HEK293 (cell line): ENCODE measurements around the gene ZFHX2.
A peak's percentile ranks its signal among the peaks of the same experiment; 100 is the strongest.

Experiments
- CTCF ChIA-PET: fragments of 350-600 bp; formaldehyde crosslinking; extraction: SDS; loops from one replicate; lab custom pipeline; 2021; ENCODE audit warnings: antibody characterized with exemption; lab: Yijun Ruan, JAX
- POLR2A ChIA-PET: fragments of 300-600 bp; formaldehyde crosslinking; extraction: SDS; loops from one replicate; lab custom pipeline; 2020; ENCODE audit warnings: antibody characterized with exemption, inconsistent platforms; lab: Yijun Ruan, JAX
- H3K27ac ChIP-seq: fragments of 200-500 bp; sonication (Bioruptor generic); 2 replicates; pipeline ENCODE4 v1.5.1; 2014; ENCODE audit warnings: low read depth, low read length, control low read depth, inconsistent platforms; ENCODE audit errors: extremely low read depth
- H3K36me3 ChIP-seq, 2 experiments: fragments of 200-500 bp in 1 of 2; sonication (Bioruptor generic) in 1 of 2; 1 replicate in 1 of 2; 2 replicates in 1 of 2; pipeline ENCODE4 v1.5.1; 2014 to 2017; ENCODE audit warnings: inconsistent platforms in 2 of 2, low read length in 2 of 2; ENCODE audit not compliant: control insufficient read depth in 2 of 2, insufficient read depth in 1 of 2
- H3K4me1 ChIP-seq: fragments of 200-500 bp; sonication (Bioruptor generic); 2 replicates; pipeline ENCODE4 v1.5.1; 2014; ENCODE audit warnings: mild to moderate bottlenecking, low read length, inconsistent platforms; ENCODE audit not compliant: control insufficient read depth, insufficient read depth
- H3K4me3 ChIP-seq: 2 replicates; pipeline ENCODE4 v1.5.1; 2011; ENCODE audit warnings: low read depth, mild to moderate bottlenecking, control low read depth, low read length, moderate library complexity
- H3K9me3 ChIP-seq: fragments of 200-500 bp; sonication (Bioruptor generic); 2 replicates; pipeline ENCODE4 v1.5.1; 2014; ENCODE audit warnings: low read depth, low read length, inconsistent platforms; ENCODE audit not compliant: control insufficient read depth, insufficient read depth
- IKZF3 ChIP-seq: fragments of 450-650 bp; IDR thresholded peaks from 2 replicates; pipeline ENCODE4 v1.5.0; 2018; ENCODE audit warnings: missing biosample characterization, mild to moderate bottlenecking, missing genetic modification characterization, moderate library complexity
- ZFHX2 ChIP-seq: fragments of 450-650 bp; formaldehyde crosslinking; conservative IDR thresholded peaks from 2 replicates; pipeline ENCODE4 v1.5.1; 2016; ENCODE audit warnings: missing biosample characterization, missing genetic modification characterization
- ZIC2 ChIP-seq: fragments of 450-650 bp; formaldehyde crosslinking; IDR thresholded peaks from 2 replicates; pipeline ENCODE4 v1.5.1; 2016; ENCODE audit warnings: missing biosample characterization, missing genetic modification characterization
- ZNF155 ChIP-seq: fragments of 450-650 bp; formaldehyde crosslinking; IDR thresholded peaks from 2 replicates; pipeline ENCODE4 v1.5.1; 2016; ENCODE audit warnings: missing biosample characterization, missing genetic modification characterization
- ZNF2 ChIP-seq: fragments of 450-650 bp; formaldehyde crosslinking; IDR thresholded peaks from 2 replicates; pipeline ENCODE4 v1.5.1; 2016; ENCODE audit warnings: missing biosample characterization, missing genetic modification characterization
- ZNF214 ChIP-seq: fragments of 450-650 bp; formaldehyde crosslinking; IDR thresholded peaks from 2 replicates; pipeline ENCODE4 v1.5.1; 2017; ENCODE audit warnings: missing biosample characterization, mild to moderate bottlenecking, missing genetic modification characterization, borderline replicate concordance
- ZNF223 ChIP-seq: fragments of 450-650 bp; formaldehyde crosslinking; IDR thresholded peaks from 2 replicates; pipeline ENCODE4 v1.5.1; 2016; ENCODE audit warnings: missing biosample characterization, missing genetic modification characterization
- ZNF37A ChIP-seq: fragments of 450-650 bp; IDR thresholded peaks from 2 replicates; pipeline ENCODE4 v1.5.1; 2018; ENCODE audit warnings: missing biosample characterization, missing genetic modification characterization
- TF ChIP-seq, protein P1 (sequence below): fragments of 450-650 bp; formaldehyde crosslinking; IDR thresholded peaks from 2 replicates; pipeline ENCODE4; 2016; ENCODE audit warnings: missing biosample characterization, missing genetic modification characterization
- TF ChIP-seq, protein P2 (sequence below): fragments of 450-650 bp; formaldehyde crosslinking; IDR thresholded peaks from 2 replicates; pipeline ENCODE4 v1.5.1; 2017; ENCODE audit warnings: missing biosample characterization, mild to moderate bottlenecking, missing genetic modification characterization, moderate library complexity
- TF ChIP-seq, protein P3 (sequence below): fragments of 450-650 bp; formaldehyde crosslinking; IDR thresholded peaks from 2 replicates; pipeline ENCODE4 v1.5.1; 2016; ENCODE audit warnings: missing biosample characterization, missing genetic modification characterization
- TF ChIP-seq, protein P4 (sequence below): fragments of 450-650 bp; formaldehyde crosslinking; IDR thresholded peaks from 2 replicates; pipeline ENCODE4 v1.5.1; 2016; ENCODE audit warnings: missing biosample characterization, missing genetic modification characterization

The ZFHX2 gene

DNA sequence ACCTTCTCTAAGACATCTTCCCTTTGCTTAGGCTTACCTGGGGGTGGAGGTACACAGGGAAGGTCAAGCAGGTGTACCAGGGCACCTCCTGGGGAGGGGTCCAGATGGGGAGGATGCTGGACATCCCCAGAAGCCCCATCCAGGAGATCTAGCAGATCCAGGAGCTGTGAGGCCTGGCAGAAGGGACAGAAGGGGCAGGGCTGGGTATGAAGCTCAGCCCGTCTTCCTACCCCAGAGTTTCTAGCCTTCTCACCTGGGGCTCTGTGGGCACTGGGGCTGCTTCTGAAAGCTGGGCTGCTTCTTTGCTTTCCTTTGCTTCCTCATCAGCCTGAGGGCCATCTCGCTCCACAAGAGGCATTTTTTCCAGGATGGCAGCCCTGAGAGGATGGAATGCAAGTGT lies 9.7 kb upstream of the ZFHX2 start:
- peaks cover 4% of the 10 kb centered on the region; the same call in 1 of the 2 replicates for H3K4me1 ChIP-seq
- CTCF ChIA-PET = interaction anchor here (0.6 to 10.1 kb wide), 9 partner anchors 11 to 638 kb away, joined by 3 to 338 read pairs (median 3); no protein-coding TSS in a partner anchor
- TF ChIP-seq ZIC2 (tag by site-specific recombination) = no peak
- TF ChIP-seq ZNF2 (tag by site-specific recombination) = no peak
- TF ChIP-seq, protein P1, sequence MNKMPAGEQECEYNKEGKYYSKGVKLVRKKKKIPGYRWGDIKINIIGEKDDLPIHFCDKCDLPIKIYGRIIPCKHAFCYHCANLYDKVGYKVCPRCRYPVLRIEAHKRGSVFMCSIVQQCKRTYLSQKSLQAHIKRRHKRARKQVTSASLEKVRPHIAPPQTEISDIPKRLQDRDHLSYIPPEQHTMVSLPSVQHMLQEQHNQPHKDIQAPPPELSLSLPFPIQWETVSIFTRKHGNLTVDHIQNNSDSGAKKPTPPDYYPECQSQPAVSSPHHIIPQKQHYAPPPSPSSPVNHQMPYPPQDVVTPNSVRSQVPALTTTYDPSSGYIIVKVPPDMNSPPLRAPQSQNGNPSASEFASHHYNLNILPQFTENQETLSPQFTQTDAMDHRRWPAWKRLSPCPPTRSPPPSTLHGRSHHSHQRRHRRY (tag by site-specific recombination) = no peak
- TF ChIP-seq ZNF37A (tag by site-specific recombination) = no peak
- TF ChIP-seq, protein P2, sequence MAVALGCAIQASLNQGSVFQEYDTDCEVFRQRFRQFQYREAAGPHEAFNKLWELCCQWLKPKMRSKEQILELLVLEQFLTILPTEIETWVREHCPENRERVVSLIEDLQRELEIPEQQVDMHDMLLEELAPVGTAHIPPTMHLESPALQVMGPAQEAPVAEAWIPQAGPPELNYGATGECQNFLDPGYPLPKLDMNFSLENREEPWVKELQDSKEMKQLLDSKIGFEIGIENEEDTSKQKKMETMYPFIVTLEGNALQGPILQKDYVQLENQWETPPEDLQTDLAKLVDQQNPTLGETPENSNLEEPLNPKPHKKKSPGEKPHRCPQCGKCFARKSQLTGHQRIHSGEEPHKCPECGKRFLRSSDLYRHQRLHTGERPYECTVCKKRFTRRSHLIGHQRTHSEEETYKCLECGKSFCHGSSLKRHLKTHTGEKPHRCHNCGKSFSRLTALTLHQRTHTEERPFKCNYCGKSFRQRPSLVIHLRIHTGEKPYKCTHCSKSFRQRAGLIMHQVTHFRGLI (tag by site-specific recombination) = no peak
- TF ChIP-seq ZNF223 = no peak
- no peak for TF ChIP-seq IKZF3
- TF ChIP-seq, protein P3, sequence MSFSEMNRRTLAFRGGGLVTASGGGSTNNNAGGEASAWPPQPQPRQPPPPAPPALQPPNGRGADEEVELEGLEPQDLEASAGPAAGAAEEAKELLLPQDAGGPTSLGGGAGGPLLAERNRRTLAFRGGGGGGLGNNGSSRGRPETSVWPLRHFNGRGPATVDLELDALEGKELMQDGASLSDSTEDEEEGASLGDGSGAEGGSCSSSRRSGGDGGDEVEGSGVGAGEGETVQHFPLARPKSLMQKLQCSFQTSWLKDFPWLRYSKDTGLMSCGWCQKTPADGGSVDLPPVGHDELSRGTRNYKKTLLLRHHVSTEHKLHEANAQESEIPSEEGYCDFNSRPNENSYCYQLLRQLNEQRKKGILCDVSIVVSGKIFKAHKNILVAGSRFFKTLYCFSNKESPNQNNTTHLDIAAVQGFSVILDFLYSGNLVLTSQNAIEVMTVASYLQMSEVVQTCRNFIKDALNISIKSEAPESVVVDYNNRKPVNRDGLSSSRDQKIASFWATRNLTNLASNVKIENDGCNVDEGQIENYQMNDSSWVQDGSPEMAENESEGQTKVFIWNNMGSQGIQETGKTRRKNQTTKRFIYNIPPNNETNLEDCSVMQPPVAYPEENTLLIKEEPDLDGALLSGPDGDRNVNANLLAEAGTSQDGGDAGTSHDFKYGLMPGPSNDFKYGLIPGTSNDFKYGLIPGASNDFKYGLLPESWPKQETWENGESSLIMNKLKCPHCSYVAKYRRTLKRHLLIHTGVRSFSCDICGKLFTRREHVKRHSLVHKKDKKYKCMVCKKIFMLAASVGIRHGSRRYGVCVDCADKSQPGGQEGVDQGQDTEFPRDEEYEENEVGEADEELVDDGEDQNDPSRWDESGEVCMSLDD = no peak
- no peak for TF ChIP-seq ZNF155 (tag by site-specific recombination)
- TF ChIP-seq ZNF214 = no peak
- H3K4me3 ChIP-seq = no peak overlapping the region
- POLR2A ChIA-PET = interaction anchor here (1.6 kb wide), 1 partner anchor 10 kb away, joined by 5 read pairs; the partner anchor contains the start of gene ZFHX2
- H3K9me3 ChIP-seq = no peaks in the 10 kb centered on the region
- no peak overlapping the region for H3K27ac ChIP-seq
- peaks cover 17 to 84% of the 10 kb centered on the region in 2 experiments; a peak in 2 of 3 replicates for H3K36me3 ChIP-seq

DNA sequence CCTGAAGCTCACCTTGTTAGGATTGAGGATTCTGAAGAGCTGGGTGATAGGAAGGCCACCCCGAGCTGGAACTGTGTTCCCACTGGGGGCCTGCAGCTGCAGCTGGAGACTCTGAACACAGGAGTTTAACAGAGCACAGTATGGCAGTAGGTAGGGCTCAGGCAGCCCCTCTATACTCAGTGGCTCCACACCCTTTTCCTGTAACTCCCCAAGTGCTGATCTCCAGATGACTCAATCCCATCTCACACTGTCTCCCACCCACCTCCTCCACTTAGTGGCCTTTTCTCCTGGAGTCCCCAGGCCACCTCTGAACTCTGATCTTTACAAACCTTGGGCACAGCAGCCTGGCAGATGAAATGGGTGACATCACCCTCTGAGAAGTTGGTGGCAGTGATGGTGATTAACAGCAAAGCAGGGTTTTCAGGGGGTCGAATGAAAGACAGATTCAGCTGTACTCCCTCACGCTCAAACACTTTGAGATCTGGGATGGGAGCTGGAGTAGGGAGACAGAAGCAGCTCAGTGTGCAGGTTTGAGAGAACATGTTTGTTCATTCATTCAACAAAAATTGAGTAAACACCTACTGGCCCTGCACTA lies 8.5 kb upstream of the ZFHX2 start:
- Histone ChIP-seq H3K4me1 (peaks cover 7% of the 10 kb centered on the region), H3K36me3 (peaks cover 17 to 72% of the 10 kb centered on the region in 2 experiments; a peak in 2 of 3 replicates), H3K9me3 (no peaks in the 10 kb centered on the region), H3K4me3 (no peak overlapping the region), H3K27ac (no peak overlapping the region)
- TF ChIP-seq, protein P4, sequence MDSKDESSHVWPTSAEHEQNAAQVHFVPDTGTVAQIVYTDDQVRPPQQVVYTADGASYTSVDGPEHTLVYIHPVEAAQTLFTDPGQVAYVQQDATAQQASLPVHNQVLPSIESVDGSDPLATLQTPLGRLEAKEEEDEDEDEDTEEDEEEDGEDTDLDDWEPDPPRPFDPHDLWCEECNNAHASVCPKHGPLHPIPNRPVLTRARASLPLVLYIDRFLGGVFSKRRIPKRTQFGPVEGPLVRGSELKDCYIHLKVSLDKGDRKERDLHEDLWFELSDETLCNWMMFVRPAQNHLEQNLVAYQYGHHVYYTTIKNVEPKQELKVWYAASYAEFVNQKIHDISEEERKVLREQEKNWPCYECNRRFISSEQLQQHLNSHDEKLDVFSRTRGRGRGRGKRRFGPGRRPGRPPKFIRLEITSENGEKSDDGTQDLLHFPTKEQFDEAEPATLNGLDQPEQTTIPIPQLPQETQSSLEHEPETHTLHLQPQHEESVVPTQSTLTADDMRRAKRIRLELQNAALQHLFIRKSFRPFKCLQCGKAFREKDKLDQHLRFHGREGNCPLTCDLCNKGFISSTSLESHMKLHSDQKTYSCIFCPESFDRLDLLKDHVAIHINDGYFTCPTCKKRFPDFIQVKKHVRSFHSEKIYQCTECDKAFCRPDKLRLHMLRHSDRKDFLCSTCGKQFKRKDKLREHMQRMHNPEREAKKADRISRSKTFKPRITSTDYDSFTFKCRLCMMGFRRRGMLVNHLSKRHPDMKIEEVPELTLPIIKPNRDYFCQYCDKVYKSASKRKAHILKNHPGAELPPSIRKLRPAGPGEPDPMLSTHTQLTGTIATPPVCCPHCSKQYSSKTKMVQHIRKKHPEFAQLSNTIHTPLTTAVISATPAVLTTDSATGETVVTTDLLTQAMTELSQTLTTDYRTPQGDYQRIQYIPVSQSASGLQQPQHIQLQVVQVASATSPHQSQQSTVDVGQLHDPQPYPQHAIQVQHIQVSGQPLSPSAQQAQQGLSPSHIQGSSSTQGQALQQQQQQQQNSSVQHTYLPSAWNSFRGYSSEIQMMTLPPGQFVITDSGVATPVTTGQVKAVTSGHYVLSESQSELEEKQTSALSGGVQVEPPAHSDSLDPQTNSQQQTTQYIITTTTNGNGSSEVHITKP (tag by site-specific recombination) = no peak
- 0 out of 2 replicates have a peak, but pooled peaks have one; percentile 14 for TF ChIP-seq ZFHX2 (tag by site-specific recombination)
- ChIA-PET CTCF (interaction anchor here (0.6 to 10.1 kb wide), 28 partner anchors 7 to 374 kb away, joined by 3 to 338 read pairs (median 4); partner anchors contain the start of genes AP1G2 and PABPN1), POLR2A (interaction anchor here (1.0 to 1.7 kb wide), 2 partner anchors 82 to 239 kb away, joined by 3 to 9 read pairs; partner anchors contain the start of gene PABPN1)
